GM19463 (cell line): ENCODE measurements around the gene UCK2.
A peak's percentile ranks its signal among the peaks of the same experiment; 100 is the strongest.

Experiments used
- ATAC-seq: cut with Tn5 transposase; IDR thresholded peaks from one replicate; pipeline ENCODE4 v1.9.1; 2021; ENCODE audit warnings: mild to moderate bottlenecking, moderate library complexity; ENCODE audit not compliant: unreplicated experiment

UCK2 gene

GRCh38 chr1:165854101-165854845 is 26.9 kb downstream of the UCK2 start:
- no peak for ATAC-seq

GRCh38 chr1:165855010-165855838 is 27.8 kb downstream of the UCK2 start:
- no peak for ATAC-seq

GRCh38 chr1:165856021-165856420 is 28.6 kb downstream of the UCK2 start:
- no peak for ATAC-seq

- ATAC-seq, result no peak
Observed at GRCh38 chr1:165856606-165857005, 29.2 kb downstream of the UCK2 start.

- ATAC-seq, result peak; percentile 94
Observed at GRCh38 chr1:165857046-165857801, 29.8 kb downstream of the UCK2 start.

- no peak for ATAC-seq
Observed at GRCh38 chr1:165858364-165858823, 31.0 kb downstream of the UCK2 start.

GRCh38 chr1:165858967-165859845 is 31.8 kb downstream of the UCK2 start:
- ATAC-seq, result no peak

- ATAC-seq, result no peak
Observed at GRCh38 chr1:165860065-165860464, 32.7 kb downstream of the UCK2 start.

- no peak for ATAC-seq
Observed at GRCh38 chr1:165861911-165862310, 34.5 kb downstream of the UCK2 start.

- peak; percentile 75 for ATAC-seq
Observed at GRCh38 chr1:165862448-165862847, 35.0 kb downstream of the UCK2 start.

- ATAC-seq, result no peak
Observed at GRCh38 chr1:165863346-165863745, 35.9 kb downstream of the UCK2 start.

GRCh38 chr1:165865633-165866340 is 38.4 kb downstream of the UCK2 start:
- no peak for ATAC-seq

GRCh38 chr1:165869343-165869742 is 41.9 kb downstream of the UCK2 start:
- ATAC-seq, result no peak

GRCh38 chr1:165871311-165872067 is 44.1 kb downstream of the UCK2 start:
- ATAC-seq, result peak; percentile 78

- ATAC-seq, result no peak
Observed at GRCh38 chr1:165873481-165873880, 46.1 kb downstream of the UCK2 start.

GRCh38 chr1:165874643-165875042 is 47.2 kb downstream of the UCK2 start:
- ATAC-seq, result no peak

GRCh38 chr1:165875171-165875570 is 47.8 kb downstream of the UCK2 start:
- ATAC-seq, result no peak

- ATAC-seq, result no peak
Observed at GRCh38 chr1:165875604-165876003, 48.2 kb downstream of the UCK2 start.

GRCh38 chr1:165876121-165876520 is 48.7 kb downstream of the UCK2 start:
- ATAC-seq, result peak; percentile 28
